SK-N-SH treated with all-trans-retinoic acid at 6 μM for 48 hours (cell line): ENCODE measurements around the gene MYLK4.

Experiments
- ATAC-seq: fragments of 200-7000 bp; cut with Tn5 transposase; 3 replicates; pipeline ENCODE4 v1.9.1; 2020; ENCODE audit warnings: mild to moderate bottlenecking, moderate library complexity
- BACH2 ChIP-seq: fragments of 250-450 bp; sonication (Bioruptor Pico); IDR thresholded peaks from 2 replicates; pipeline ENCODE4 v1.9.0; 2021; ENCODE audit warnings: mild to moderate bottlenecking, borderline replicate concordance
- CSDC2 ChIP-seq: fragments of 250-450 bp; sonication (Bioruptor Pico); IDR thresholded peaks from 2 replicates; pipeline ENCODE4 v1.5.0; 2020; ENCODE audit warnings: mild to moderate bottlenecking, moderate library complexity
- ESRRG ChIP-seq: fragments of 250-450 bp; sonication (Bioruptor Pico); IDR thresholded peaks from 2 replicates; pipeline ENCODE4 v1.6.1; 2021; ENCODE audit warnings: mild to moderate bottlenecking
- GLIS3 ChIP-seq: fragments of 250-450 bp; sonication (Bioruptor Pico); IDR thresholded peaks from 2 replicates; pipeline ENCODE4 v1.5.0; 2020; ENCODE audit warnings: mild to moderate bottlenecking, moderate library complexity
- ISL1 ChIP-seq: fragments of 250-450 bp; sonication (Bioruptor Pico); IDR thresholded peaks from 2 replicates; pipeline ENCODE4 v2.1.2; 2022; ENCODE audit warnings: mild to moderate bottlenecking, moderate library complexity
- OSR1 ChIP-seq: fragments of 250-450 bp; sonication (Bioruptor Pico); IDR thresholded peaks from 2 replicates; pipeline ENCODE4 v1.8.0; 2022; ENCODE audit warnings: moderate library complexity, mild to moderate bottlenecking, inconsistent platforms
- PPARA ChIP-seq: fragments of 250-450 bp; sonication (Bioruptor Pico); IDR thresholded peaks from 2 replicates; pipeline ENCODE4 v1.5.0; 2020; ENCODE audit warnings: mild to moderate bottlenecking, borderline replicate concordance
- SNAI2 ChIP-seq: fragments of 250-450 bp; sonication (Bioruptor Pico); IDR thresholded peaks from 2 replicates; pipeline ENCODE4 v1.5.0; 2020; ENCODE audit warnings: mild to moderate bottlenecking, moderate library complexity
- TCF4 ChIP-seq: fragments of 250-450 bp; sonication (Bioruptor Pico); IDR thresholded peaks from 2 replicates; pipeline ENCODE4 v1.8.0; 2021; ENCODE audit warnings: mild to moderate bottlenecking, moderate library complexity, borderline replicate concordance
- TOX ChIP-seq: fragments of 250-450 bp; sonication (Bioruptor Pico); IDR thresholded peaks from 2 replicates; pipeline ENCODE4 v1.8.0; 2021; ENCODE audit warnings: mild to moderate bottlenecking, moderate library complexity, borderline replicate concordance
- ZC3H10 ChIP-seq: fragments of 250-450 bp; sonication (Bioruptor Pico); IDR thresholded peaks from 2 replicates; pipeline ENCODE4 v1.5.1; 2021; ENCODE audit warnings: mild to moderate bottlenecking, moderate library complexity
- ZFP30 ChIP-seq: fragments of 450-650 bp; formaldehyde crosslinking; IDR thresholded peaks from 2 replicates; pipeline ENCODE4 v1.5.0; 2022; ENCODE audit warnings: mild to moderate bottlenecking, moderate library complexity
- ZNF565 ChIP-seq: fragments of 450-650 bp; formaldehyde crosslinking; conservative IDR thresholded peaks from 2 replicates; pipeline ENCODE4 v1.5.0; 2020; ENCODE audit warnings: low read depth, mild to moderate bottlenecking, moderate library complexity
- ZNF70 ChIP-seq: fragments of 450-650 bp; formaldehyde crosslinking; IDR thresholded peaks from 2 replicates; pipeline ENCODE4 v1.5.0; 2020; ENCODE audit warnings: mild to moderate bottlenecking, moderate library complexity
- ZNF8 ChIP-seq: fragments of 450-650 bp; formaldehyde crosslinking; IDR thresholded peaks from 2 replicates; pipeline ENCODE4 v1.5.0; 2020; ENCODE audit warnings: mild to moderate bottlenecking, moderate library complexity
- TF ChIP-seq, protein P1 (sequence below): fragments of 250-450 bp; sonication (Bioruptor Pico); IDR thresholded peaks from 2 replicates; pipeline ENCODE4 v1.5.0; 2020; ENCODE audit warnings: mild to moderate bottlenecking, moderate library complexity
- TF ChIP-seq, protein P2 (sequence below): fragments of 250-450 bp; sonication (Bioruptor Pico); IDR thresholded peaks from 2 replicates; pipeline ENCODE4 v1.8.0; 2020; ENCODE audit warnings: mild to moderate bottlenecking, moderate library complexity, borderline replicate concordance
- TF ChIP-seq, protein P3 (sequence below): fragments of 250-450 bp; sonication (Bioruptor Pico); IDR thresholded peaks from 2 replicates; pipeline ENCODE4 v1.5.1; 2020; ENCODE audit warnings: low read depth, mild to moderate bottlenecking, moderate library complexity
- TF ChIP-seq, protein P4 (sequence below): fragments of 250-450 bp; sonication (Bioruptor Pico); IDR thresholded peaks from 2 replicates; pipeline ENCODE4 v1.5.1; 2021; ENCODE audit warnings: mild to moderate bottlenecking, moderate library complexity

The MYLK4 gene

DNA sequence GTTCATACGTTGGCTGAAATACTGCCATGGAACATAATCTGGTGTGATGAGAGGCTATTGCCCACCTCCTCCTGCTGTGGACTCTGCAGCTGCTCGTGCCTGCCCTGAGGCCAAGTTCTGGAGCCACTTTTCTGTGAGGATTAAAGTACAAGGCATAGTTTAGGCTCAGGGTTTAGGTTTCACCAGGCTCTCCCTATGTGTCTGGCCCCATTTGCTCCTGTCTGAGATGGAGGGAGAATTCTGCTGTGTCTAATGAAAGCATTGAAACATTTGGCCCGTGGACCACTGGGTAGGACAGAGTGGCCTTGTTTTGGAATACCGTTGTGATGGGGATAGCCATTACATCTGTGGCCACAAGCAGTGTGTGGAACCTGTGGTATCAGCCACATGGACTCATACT is 20.4 kb upstream of the MYLK4 start:
- TF ChIP-seq ZNF8 (CRISPR knock-in tag) (no peak), ISL1 (CRISPR knock-in tag) (no peak), TOX (CRISPR knock-in tag) (no peak), OSR1 (CRISPR knock-in tag) (no peak), ESRRG (CRISPR knock-in tag) (no peak), SNAI2 (CRISPR knock-in tag) (no peak), ZC3H10 (no peak), ZNF70 (CRISPR knock-in tag) (no peak), GLIS3 (no peak), CSDC2 (CRISPR knock-in tag) (no peak)
- TF ChIP-seq, protein P1, sequence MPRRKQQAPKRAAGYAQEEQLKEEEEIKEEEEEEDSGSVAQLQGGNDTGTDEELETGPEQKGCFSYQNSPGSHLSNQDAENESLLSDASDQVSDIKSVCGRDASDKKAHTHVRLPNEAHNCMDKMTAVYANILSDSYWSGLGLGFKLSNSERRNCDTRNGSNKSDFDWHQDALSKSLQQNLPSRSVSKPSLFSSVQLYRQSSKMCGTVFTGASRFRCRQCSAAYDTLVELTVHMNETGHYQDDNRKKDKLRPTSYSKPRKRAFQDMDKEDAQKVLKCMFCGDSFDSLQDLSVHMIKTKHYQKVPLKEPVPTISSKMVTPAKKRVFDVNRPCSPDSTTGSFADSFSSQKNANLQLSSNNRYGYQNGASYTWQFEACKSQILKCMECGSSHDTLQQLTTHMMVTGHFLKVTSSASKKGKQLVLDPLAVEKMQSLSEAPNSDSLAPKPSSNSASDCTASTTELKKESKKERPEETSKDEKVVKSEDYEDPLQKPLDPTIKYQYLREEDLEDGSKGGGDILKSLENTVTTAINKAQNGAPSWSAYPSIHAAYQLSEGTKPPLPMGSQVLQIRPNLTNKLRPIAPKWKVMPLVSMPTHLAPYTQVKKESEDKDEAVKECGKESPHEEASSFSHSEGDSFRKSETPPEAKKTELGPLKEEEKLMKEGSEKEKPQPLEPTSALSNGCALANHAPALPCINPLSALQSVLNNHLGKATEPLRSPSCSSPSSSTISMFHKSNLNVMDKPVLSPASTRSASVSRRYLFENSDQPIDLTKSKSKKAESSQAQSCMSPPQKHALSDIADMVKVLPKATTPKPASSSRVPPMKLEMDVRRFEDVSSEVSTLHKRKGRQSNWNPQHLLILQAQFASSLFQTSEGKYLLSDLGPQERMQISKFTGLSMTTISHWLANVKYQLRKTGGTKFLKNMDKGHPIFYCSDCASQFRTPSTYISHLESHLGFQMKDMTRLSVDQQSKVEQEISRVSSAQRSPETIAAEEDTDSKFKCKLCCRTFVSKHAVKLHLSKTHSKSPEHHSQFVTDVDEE (CRISPR knock-in tag): no peak
- ATAC-seq: no peak

DNA sequence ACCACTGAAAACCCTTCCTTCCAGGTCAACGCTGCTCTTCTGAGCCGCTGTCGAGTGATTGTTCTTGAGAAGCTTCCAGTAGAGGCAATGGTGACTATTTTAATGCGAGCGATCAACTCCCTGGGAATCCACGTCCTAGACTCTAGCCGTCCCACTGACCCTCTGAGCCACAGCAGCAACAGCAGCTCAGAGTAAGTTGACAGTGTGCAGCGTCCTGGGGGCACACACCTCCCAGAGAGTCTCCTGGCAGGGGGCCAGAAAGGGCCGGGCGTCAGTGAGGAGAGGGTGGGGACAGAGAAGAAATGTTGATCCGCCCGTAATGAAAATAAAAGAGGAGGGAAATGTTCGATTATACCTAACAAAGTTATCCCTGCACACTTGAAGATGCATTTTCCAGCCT is 19.4 kb upstream of the MYLK4 start:
- ATAC-seq: no peak
- TF ChIP-seq, protein P2, sequence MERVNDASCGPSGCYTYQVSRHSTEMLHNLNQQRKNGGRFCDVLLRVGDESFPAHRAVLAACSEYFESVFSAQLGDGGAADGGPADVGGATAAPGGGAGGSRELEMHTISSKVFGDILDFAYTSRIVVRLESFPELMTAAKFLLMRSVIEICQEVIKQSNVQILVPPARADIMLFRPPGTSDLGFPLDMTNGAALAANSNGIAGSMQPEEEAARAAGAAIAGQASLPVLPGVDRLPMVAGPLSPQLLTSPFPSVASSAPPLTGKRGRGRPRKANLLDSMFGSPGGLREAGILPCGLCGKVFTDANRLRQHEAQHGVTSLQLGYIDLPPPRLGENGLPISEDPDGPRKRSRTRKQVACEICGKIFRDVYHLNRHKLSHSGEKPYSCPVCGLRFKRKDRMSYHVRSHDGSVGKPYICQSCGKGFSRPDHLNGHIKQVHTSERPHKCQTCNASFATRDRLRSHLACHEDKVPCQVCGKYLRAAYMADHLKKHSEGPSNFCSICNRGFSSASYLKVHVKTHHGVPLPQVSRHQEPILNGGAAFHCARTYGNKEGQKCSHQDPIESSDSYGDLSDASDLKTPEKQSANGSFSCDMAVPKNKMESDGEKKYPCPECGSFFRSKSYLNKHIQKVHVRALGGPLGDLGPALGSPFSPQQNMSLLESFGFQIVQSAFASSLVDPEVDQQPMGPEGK (CRISPR knock-in tag): no peak
- TF ChIP-seq ZNF70 (CRISPR knock-in tag) (no peak), TCF4 (CRISPR knock-in tag) (no peak), BACH2 (CRISPR knock-in tag) (no peak)
- TF ChIP-seq, protein P3, sequence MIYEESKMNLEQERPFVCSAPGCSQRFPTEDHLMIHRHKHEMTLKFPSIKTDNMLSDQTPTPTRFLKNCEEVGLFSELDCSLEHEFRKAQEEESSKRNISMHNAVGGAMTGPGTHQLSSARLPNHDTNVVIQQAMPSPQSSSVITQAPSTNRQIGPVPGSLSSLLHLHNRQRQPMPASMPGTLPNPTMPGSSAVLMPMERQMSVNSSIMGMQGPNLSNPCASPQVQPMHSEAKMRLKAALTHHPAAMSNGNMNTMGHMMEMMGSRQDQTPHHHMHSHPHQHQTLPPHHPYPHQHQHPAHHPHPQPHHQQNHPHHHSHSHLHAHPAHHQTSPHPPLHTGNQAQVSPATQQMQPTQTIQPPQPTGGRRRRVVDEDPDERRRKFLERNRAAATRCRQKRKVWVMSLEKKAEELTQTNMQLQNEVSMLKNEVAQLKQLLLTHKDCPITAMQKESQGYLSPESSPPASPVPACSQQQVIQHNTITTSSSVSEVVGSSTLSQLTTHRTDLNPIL (CRISPR knock-in tag): no peak
- TF ChIP-seq, protein P1 (CRISPR knock-in tag): no peak

DNA sequence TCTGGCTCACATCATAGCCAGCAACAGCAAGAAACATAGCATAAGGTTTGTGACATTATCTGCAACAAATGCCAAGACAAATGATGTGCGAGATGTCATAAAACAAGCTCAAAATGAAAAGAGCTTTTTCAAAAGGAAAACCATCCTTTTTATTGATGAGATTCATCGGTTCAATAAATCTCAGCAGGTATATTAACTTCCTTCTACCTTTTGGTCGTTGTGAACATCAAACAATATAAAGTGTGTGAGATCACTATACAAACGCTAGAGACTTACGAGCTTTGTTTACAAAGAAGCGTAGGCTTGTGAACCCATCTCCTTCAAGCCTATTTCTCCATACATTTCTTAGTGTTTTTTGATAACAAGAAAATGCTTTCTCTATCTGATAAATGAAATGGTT is 18.0 kb upstream of the MYLK4 start:
- TF ChIP-seq PPARA (CRISPR knock-in tag): no peak
- TF ChIP-seq, protein P4, sequence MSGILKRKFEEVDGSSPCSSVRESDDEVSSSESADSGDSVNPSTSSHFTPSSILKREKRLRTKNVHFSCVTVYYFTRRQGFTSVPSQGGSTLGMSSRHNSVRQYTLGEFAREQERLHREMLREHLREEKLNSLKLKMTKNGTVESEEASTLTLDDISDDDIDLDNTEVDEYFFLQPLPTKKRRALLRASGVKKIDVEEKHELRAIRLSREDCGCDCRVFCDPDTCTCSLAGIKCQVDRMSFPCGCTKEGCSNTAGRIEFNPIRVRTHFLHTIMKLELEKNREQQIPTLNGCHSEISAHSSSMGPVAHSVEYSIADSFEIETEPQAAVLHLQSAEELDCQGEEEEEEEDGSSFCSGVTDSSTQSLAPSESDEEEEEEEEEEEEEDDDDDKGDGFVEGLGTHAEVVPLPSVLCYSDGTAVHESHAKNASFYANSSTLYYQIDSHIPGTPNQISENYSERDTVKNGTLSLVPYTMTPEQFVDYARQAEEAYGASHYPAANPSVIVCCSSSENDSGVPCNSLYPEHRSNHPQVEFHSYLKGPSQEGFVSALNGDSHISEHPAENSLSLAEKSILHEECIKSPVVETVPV (CRISPR knock-in tag): no peak
- TF ChIP-seq, protein P2 (CRISPR knock-in tag): no peak
- no peak for TF ChIP-seq GLIS3
- no peak for TF ChIP-seq ZNF565 (CRISPR knock-in tag)
- TF ChIP-seq, protein P1 (CRISPR knock-in tag): no peak
- no peak for TF ChIP-seq ZFP30
- TF ChIP-seq BACH2 (CRISPR knock-in tag): no peak
- TF ChIP-seq, all 23 proteins: peak for 0
- ATAC-seq: no peak
